Naive thymus-derived CD4-positive, alpha-beta T cell (primary cell): ENCODE results near the gene LAPTM4A. TPM values are rescaled to one million over a fixed set of nuclear protein-coding genes. Genes with fewer than 3 reads are reported as not detected.
"Not testable (repeated sequence)": the region's sequence is repeated elsewhere in the genome, so short reads cannot be mapped to it uniquely, and the experiment has no call there.

Experiments used
- ATAC-seq: fragments of 150-1000 bp; cut with Tn5 transposase; 2 replicates; pipeline ENCODE4 v1.10.0; 2021; ENCODE audit warnings: mild to moderate bottlenecking, moderate library complexity
- CTCF ChIA-PET: fragments of 350-600 bp; sonication (Branson Sonifier 250); formaldehyde crosslinking; loops from one replicate; lab custom pipeline; 2021; ENCODE audit warnings: antibody characterized with exemption; lab: Charles Lee
- POLR2A ChIA-PET: fragments of 350-600 bp; sonication (Branson Sonifier 250); formaldehyde crosslinking; loops from one replicate; lab custom pipeline; 2021; ENCODE audit warnings: antibody characterized with exemption, inconsistent platforms; lab: Charles Lee
- DNase-seq, 9 donors: peaks; one replicate each; pipeline versions ENCODE4 v3.0.0 to v3.0.0-alpha.2; 2020 to 2022; ENCODE audit warnings: mixed read lengths in 1 of 9
- H3K27ac ChIP-seq: one replicate; pipeline ENCODE4 v1.7.0; 2013; ENCODE audit warnings: mild to moderate bottlenecking, low read depth, low read length, moderate library complexity
- H3K27me3 ChIP-seq, 2 donors: one replicate each; pipeline ENCODE4 v1.7.0; 2013; ENCODE audit warnings: low read length in 2 of 2, mild to moderate bottlenecking in 2 of 2, moderate library complexity in 2 of 2; ENCODE audit not compliant: control insufficient read depth in 2 of 2, insufficient read depth in 2 of 2
- H3K36me3 ChIP-seq, 3 experiments: 1 replicate in 2 of 3; 2 replicates in 1 of 3; pipeline ENCODE4 v1.7.0; 2013; ENCODE audit warnings: low read length in 3 of 3, mild to moderate bottlenecking in 3 of 3, moderate library complexity in 1 of 3; ENCODE audit not compliant: insufficient read depth in 3 of 3, control insufficient read depth in 2 of 3
- H3K4me1 ChIP-seq, 2 donors: one replicate each; pipeline ENCODE4 v1.7.0; 2013; ENCODE audit warnings: low read length in 2 of 2, mild to moderate bottlenecking in 2 of 2, moderate library complexity in 1 of 2; ENCODE audit not compliant: control insufficient read depth in 2 of 2, insufficient read depth in 2 of 2
- H3K4me3 ChIP-seq: 2 replicates; pipeline ENCODE4 v1.7.0; 2013; ENCODE audit warnings: mild to moderate bottlenecking, low read length
- H3K9me3 ChIP-seq, 3 experiments: 1 replicate in 2 of 3; 2 replicates in 1 of 3; pipeline ENCODE4 v1.7.0; 2013; ENCODE audit warnings: low read length in 3 of 3; ENCODE audit not compliant: control insufficient read depth in 2 of 3
- H3K27ac Mint-ChIP-seq, 9 donors: one replicate each; pipeline ENCODE4 v1.8.0; 2020 to 2022; ENCODE audit warnings: mixed read lengths in 9 of 9, mild to moderate bottlenecking in 8 of 9, moderate library complexity in 5 of 9, inconsistent platforms in 2 of 9
- H3K27me3 Mint-ChIP-seq, 5 donors: one replicate each; pipeline ENCODE4 v1.8.0; 2021 to 2022; ENCODE audit warnings: mixed read lengths in 5 of 5, mild to moderate bottlenecking in 1 of 5
- H3K36me3 Mint-ChIP-seq, 5 donors: one replicate each; pipeline ENCODE4 v1.8.0; 2020 to 2022; ENCODE audit warnings: mixed read lengths in 5 of 5, mild to moderate bottlenecking in 3 of 5, inconsistent platforms in 1 of 5
- H3K4me1 Mint-ChIP-seq, 7 donors: one replicate each; pipeline ENCODE4 v1.8.0; 2020 to 2022; ENCODE audit warnings: mixed read lengths in 7 of 7, mild to moderate bottlenecking in 3 of 7, inconsistent platforms in 1 of 7
- H3K4me3 Mint-ChIP-seq, 10 donors: one replicate each; pipeline ENCODE4 v1.8.0; 2020 to 2022; ENCODE audit warnings: mild to moderate bottlenecking in 10 of 10, mixed read lengths in 10 of 10, moderate library complexity in 6 of 10, inconsistent platforms in 2 of 10
- H3K9me3 Mint-ChIP-seq, 11 donors: one replicate each; pipeline ENCODE4 v1.8.0; 2020 to 2022; ENCODE audit warnings: mixed read lengths in 11 of 11, mild to moderate bottlenecking in 4 of 11, inconsistent platforms in 1 of 11, moderate library complexity in 1 of 11
- intact Hi-C, 2 donors: fragments of 100-400 bp; cut with micrococcal nuclease; formaldehyde crosslinking; loops; one replicate each; pipeline ENCODE4 v1.15.1; 2023
- polyA plus RNA-seq, 2 donors: library from polyadenylated mRNA; unstranded; fragments of 300-500 nt; fragmentation: Illumina TruSeq; gene quantifications; one replicate each; pipeline ENCODE4 v1.2.3, GENCODE V29; 2021
- total RNA-seq, 6 experiments: library from RNA in 5 of 6; stranded (reverse) in 5 of 6; gene quantifications; 1 replicate in 5 of 6; 2 replicates in 1 of 6; pipeline ENCODE4 v1.2.3 and lab custom pipeline; 2021 to 2026

Gene LAPTM4A
- total and polyA plus RNA-seq, 7 experiments from 2014 or later, result 32.3 to 106 (median 49.8) TPM

DNA sequence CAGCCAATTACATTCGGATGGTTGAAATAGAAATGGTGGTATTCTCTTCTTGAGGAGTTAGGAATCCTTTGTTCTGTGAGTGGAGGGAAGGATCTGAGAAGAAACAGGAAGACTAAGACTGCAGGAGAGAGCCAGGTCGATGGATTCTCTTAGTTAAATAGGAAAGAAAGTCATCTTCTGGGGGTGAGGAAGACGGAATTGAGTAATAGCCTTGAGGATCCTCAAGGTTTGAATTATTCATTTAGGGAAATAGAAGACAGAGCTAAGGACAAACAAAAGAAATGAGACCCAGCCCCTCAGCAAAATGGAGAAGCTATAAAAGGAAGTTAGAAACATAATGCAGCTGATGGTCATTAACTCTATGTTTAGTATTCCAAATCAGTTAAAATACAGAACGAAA, 1.8 kb downstream of the LAPTM4A start:
- POLR2A ChIA-PET, result interaction anchor here (0.7 to 1.1 kb wide), 2 partner anchors 297 to 300 kb away, joined by 3 read pairs; no protein-coding TSS in a partner anchor
- no peak overlapping the region for H3K27ac Mint-ChIP-seq

DNA sequence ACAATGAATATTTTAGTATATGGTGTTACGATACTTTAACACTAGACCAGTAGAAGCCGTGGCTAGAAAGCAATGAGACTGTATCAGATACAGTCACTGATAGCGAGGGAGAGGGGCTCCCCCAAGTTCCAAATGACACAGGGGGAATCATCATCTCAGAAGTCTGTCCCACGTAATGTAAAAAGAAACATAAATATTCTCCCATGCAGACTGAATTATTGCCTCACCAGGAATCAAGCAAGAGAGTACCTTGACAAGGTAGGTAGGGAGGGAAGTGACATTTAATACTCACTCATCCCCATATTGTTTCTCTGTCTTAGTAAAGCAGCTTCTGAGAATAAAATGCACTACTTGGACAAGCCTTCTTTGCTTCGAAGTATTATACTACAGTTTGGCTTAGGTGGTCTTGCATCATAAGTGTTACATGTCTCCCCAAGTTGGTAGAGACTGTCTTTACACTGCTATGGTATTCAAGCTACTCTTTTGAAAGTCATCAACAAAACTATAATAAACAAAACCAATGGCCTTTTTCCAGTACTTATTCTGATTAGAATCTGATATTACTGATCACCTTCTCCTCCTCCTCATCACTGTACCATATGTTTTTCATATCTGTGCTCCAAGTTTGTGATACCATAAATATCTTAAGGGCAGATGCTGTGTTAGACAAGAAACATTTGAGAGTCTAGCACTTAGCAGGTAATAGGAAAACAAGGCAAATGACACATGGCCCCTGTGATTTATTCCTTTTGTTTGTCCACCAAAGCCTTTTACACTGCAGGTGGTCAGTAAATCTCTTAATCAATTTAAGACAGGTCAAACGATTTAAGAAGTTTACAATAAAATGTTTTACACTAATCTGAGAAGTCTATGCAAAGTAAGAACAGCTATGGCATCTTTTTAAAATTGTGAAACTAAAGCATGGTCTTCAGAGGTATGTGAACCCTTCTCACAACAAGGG, 2.7 kb downstream of the LAPTM4A start:
- CTCF ChIA-PET, result interaction anchor here (1.2 kb wide), 1 partner anchor 33 kb away, joined by 3 read pairs; no protein-coding TSS in a partner anchor
- intact Hi-C loops, result no loop called here
- POLR2A ChIA-PET, result interaction anchor here (0.7 kb wide), 1 partner anchor 301 kb away, joined by 3 read pairs; no protein-coding TSS in a partner anchor
- Mint-ChIP-seq H3K36me3 (peaks cover 0 to 3% (median 0%) of the 10 kb centered on the region in 5 donors), H3K27me3 (no peaks in the 10 kb centered on the region), H3K4me3 (peak overlapping the region in 3 of 10 donors; percentile 7 to 61 (median 30)), H3K4me1 (peaks cover 31 to 49% (median 41%) of the 10 kb centered on the region in 7 donors), H3K27ac (no peak overlapping the region), H3K9me3 (no peaks in the 10 kb centered on the region)
- DNase-seq, result no peak
- Histone ChIP-seq H3K4me3 (no peak overlapping the region), H3K36me3 (no peaks in the 10 kb centered on the region), H3K9me3 (no peaks in the 10 kb centered on the region), H3K27me3 (no peaks in the 10 kb centered on the region), H3K4me1 (peaks cover 16 to 22% of the 10 kb centered on the region in 2 donors), H3K27ac (no peak overlapping the region)
- no peak for ATAC-seq

More for the DNA sequence above, 1.8 kb downstream of the LAPTM4A start:
- CTCF ChIA-PET, result no interaction called here
- Mint-ChIP-seq H3K9me3 (no peaks in the 10 kb centered on the region), H3K4me1 (peaks cover 27 to 44% (median 38%) of the 10 kb centered on the region in 7 donors), H3K4me3 (no peak overlapping the region), H3K27me3 (no peaks in the 10 kb centered on the region), H3K36me3 (peaks cover 0 to under 1% (median 0%) of the 10 kb centered on the region in 5 donors)
- no peaks in the 10 kb centered on the region for H3K36me3 ChIP-seq
- H3K27me3 ChIP-seq, result no peaks in the 10 kb centered on the region
- ATAC-seq (no peak), DNase-seq (no peak)
- no peaks in the 10 kb centered on the region for H3K9me3 ChIP-seq
- H3K4me3 ChIP-seq, result peak overlapping the region; percentile 94
- intact Hi-C loops, result loop anchor here (1.0 to 5.0 kb wide), 6 partner anchors 35 to 773 kb away; partner anchors contain the start of genes LDAH (in 1 of the 2) and RHOB (in 1 of the 2)
- peaks cover 16 to 20% of the 10 kb centered on the region in 2 donors for H3K4me1 ChIP-seq
- peak overlapping the region; percentile 93 for H3K27ac ChIP-seq

DNA sequence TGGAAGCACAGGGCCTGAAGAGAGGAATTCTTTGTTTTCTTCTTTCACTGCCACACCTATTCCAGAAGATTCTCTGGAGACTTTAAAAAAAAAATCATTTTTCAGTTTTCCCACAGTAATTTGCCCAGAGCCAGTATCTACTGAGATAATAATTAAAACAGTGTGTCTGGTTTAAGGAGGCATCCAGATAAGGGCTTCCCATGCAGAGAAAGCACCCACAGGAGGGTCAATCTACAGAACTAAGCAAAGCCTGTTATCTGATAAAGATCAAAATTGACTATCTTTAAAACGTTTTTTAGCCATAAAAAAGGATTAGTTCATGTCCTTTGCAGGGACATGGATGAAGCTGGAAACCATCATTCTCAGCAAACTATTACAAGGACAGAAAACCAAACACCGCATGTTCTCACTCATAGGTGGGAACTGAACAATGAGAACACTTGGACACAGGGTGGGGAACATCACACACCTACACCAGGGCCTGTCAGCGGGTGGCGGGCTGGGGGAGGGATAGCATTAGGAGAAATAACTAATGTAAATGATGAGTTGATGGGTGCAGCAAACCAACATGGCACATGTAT, 5.6 kb downstream of the LAPTM4A start:
- H3K27me3 Mint-ChIP-seq, POLR2A ChIA-PET: not testable (repeated sequence)

DNA sequence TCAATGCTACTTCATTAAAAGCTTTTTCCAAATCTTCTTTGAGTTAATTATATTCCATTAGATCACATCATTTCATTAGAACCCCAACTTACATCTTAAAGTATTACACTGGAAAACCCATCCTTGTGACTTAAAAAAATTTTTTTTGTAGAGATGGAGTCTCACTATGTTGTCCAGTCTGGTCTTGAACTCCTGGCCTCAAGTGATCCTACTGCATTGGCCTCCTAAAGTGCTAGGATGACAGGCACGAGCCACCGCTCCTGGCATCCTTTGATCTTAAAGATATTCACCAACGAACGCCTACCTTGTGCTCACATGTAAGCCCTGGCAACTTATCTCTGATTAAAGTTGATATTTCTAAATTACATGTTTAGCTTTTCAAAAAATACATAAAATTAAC, 6.7 kb downstream of the LAPTM4A start:
- H3K4me3 Mint-ChIP-seq, result no peak overlapping the region
- intact Hi-C loops, result no loop called here
- no peaks in the 10 kb centered on the region for H3K27me3 Mint-ChIP-seq
- no peaks in the 10 kb centered on the region for H3K27me3 ChIP-seq
- H3K36me3 Mint-ChIP-seq, result peaks cover 0 to 14% (median 10%) of the 10 kb centered on the region in 5 donors
- ChIA-PET POLR2A (no interaction called here), CTCF (no interaction called here)
- H3K27ac Mint-ChIP-seq, result no peak overlapping the region
- H3K4me1 ChIP-seq, result peaks cover 8 to 19% of the 10 kb centered on the region in 2 donors
- H3K4me1 Mint-ChIP-seq, result peaks cover 28 to 58% (median 33%) of the 10 kb centered on the region in 7 donors
- no peaks in the 10 kb centered on the region for H3K9me3 ChIP-seq
- no peaks in the 10 kb centered on the region for H3K9me3 Mint-ChIP-seq
- no peak overlapping the region for H3K27ac ChIP-seq
- ATAC-seq (no peak), DNase-seq (no peak)
- no peak overlapping the region for H3K4me3 ChIP-seq
- H3K36me3 ChIP-seq, result peaks cover 0 to 18% (median 0%) of the 10 kb centered on the region in 3 experiments

More for the DNA sequence above, 5.6 kb downstream of the LAPTM4A start:
- H3K36me3 Mint-ChIP-seq, DNase-seq, H3K9me3 Mint-ChIP-seq, H3K4me3 Mint-ChIP-seq, ATAC-seq, H3K27me3 ChIP-seq, H3K4me3 ChIP-seq, CTCF ChIA-PET, H3K27ac Mint-ChIP-seq, H3K27ac ChIP-seq, intact Hi-C loops, H3K36me3 ChIP-seq, H3K9me3 ChIP-seq: not testable (repeated sequence)
- peaks cover 37 to 62% (median 42%) of the 10 kb centered on the region in 7 donors for H3K4me1 Mint-ChIP-seq
- peaks cover 16 to 23% of the 10 kb centered on the region in 2 donors for H3K4me1 ChIP-seq

DNA sequence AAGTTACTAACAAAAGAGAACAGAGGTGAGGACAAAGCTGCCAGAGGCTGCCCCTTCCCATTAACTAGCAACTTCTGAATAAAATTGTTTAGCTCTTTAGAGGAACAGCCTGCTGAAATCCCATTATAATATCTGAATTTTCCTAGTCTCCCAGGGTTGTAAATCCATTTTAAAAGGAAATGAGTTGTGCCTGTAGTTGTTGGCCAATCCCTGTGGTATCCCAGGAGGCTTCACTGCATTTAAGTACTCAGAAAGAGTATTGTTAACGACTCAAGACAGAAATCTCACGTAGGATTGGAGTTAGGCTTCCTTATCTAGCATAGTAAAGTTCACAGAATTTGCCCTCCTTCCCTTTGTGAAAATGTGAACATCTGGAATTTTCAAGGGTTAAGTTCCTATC, 8.9 kb downstream of the LAPTM4A start:
- ChIA-PET POLR2A (no interaction called here), CTCF (no interaction called here)
- intact Hi-C loops, result no loop called here
- Mint-ChIP-seq H3K4me1 (peaks cover 11 to 36% (median 19%) of the 10 kb centered on the region in 7 donors), H3K4me3 (no peak overlapping the region), H3K27me3 (no peaks in the 10 kb centered on the region), H3K27ac (peak overlapping the region in 1 of 9 donors; percentile 30), H3K36me3 (peaks cover 0 to 26% (median 21%) of the 10 kb centered on the region in 5 donors), H3K9me3 (no peaks in the 10 kb centered on the region)
- DNase-seq (no peak), ATAC-seq (no peak)
- Histone ChIP-seq H3K27ac (no peak overlapping the region), H3K4me1 (peaks cover 0 to 3% of the 10 kb centered on the region in 2 donors), H3K9me3 (no peaks in the 10 kb centered on the region), H3K4me3 (no peak overlapping the region), H3K36me3 (peaks cover 0 to 39% (median 4%) of the 10 kb centered on the region in 3 experiments), H3K27me3 (no peaks in the 10 kb centered on the region)

DNA sequence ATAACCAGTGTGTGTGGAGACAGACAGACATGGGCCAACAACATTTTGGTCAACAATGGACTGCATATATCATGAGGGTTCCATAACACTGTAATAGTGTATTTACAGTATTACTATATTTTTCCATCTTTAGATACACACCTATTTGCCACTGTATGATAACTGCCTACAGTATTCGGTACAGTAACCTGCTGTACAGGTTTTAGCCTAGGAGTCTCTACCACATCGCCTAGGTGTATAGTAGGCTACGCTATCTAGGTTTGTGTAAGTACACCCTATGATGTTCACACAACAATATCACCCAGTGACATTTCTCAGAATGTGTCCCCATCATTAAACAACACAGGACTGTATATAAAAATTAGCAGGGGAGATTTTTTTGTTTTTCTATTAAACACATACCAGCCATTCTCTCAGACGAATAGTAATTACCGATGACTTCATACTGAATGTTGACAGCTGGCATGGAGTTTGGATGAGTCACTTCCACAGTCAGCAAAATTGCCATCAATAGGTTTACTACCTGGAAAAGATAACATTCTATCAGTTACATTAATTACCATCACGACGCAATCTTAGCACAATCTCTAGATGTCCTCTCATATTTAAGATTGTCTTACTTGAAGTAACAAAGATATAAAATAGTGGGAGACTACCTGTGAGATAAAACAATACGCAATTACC, 10.8 kb downstream of the LAPTM4A start:
- Mint-ChIP-seq H3K9me3 (no peaks in the 10 kb centered on the region), H3K27ac (no peak overlapping the region), H3K4me3 (no peak overlapping the region), H3K4me1 (peaks cover 9 to 28% (median 23%) of the 10 kb centered on the region in 7 donors), H3K36me3 (peaks cover 10 to 43% (median 38%) of the 10 kb centered on the region in 5 donors), H3K27me3 (no peaks in the 10 kb centered on the region)
- no peaks in the 10 kb centered on the region for H3K9me3 ChIP-seq
- H3K27ac ChIP-seq, result no peak overlapping the region
- H3K36me3 ChIP-seq, result peaks cover 9 to 57% (median 17%) of the 10 kb centered on the region in 3 experiments
- DNase-seq (no peak), ATAC-seq (no peak)
- H3K4me3 ChIP-seq, result no peak overlapping the region
- intact Hi-C loops, result no loop called here
- H3K4me1 ChIP-seq, result peaks cover 0 to 3% of the 10 kb centered on the region in 2 donors
- ChIA-PET CTCF (no interaction called here), POLR2A (no interaction called here)
- no peaks in the 10 kb centered on the region for H3K27me3 ChIP-seq
